MM.1S (cell line): Measurements from ENCODE around the gene MYOG.

Experiments used
- DNase-seq: peaks from one replicate; pipeline ENCODE4 v3.0.0-alpha.2; 2015
- H2AFZ ChIP-seq: fragments of 300-600 bp; sonication (generic); 2 replicates; pipeline ENCODE4 v1.6.0; 2016; ENCODE audit warnings: antibody characterized with exemption, low read length
- H3F3A ChIP-seq: fragments of 300-600 bp; sonication (generic); 2 replicates; pipeline ENCODE4 v1.6.1; 2016; ENCODE audit warnings: mild to moderate bottlenecking, antibody characterized with exemption, low read length, moderate library complexity, mixed read lengths; ENCODE audit not compliant: insufficient read depth
- H3K27ac ChIP-seq: fragments of 300-600 bp; sonication (generic); 2 replicates; pipeline ENCODE4 v1.5.1; 2016; ENCODE audit warnings: mild to moderate bottlenecking, low read length
- H3K27me3 ChIP-seq: fragments of 300-600 bp; sonication (generic); replicated peaks from 2 replicates; pipeline ENCODE4 v1.6.0; 2016; ENCODE audit warnings: low read length; ENCODE audit not compliant: insufficient read depth
- H3K36me3 ChIP-seq: fragments of 300-600 bp; sonication (generic); replicated peaks from 2 replicates; pipeline ENCODE4 v1.6.1; 2016; ENCODE audit warnings: mild to moderate bottlenecking, low read length, mixed read lengths; ENCODE audit not compliant: insufficient read depth
- H3K4me1 ChIP-seq: fragments of 300-600 bp; sonication (generic); 2 replicates; pipeline ENCODE4 v1.6.1; 2016; ENCODE audit warnings: low read length, mixed read lengths
- H3K4me2 ChIP-seq: fragments of 300-600 bp; sonication (generic); 2 replicates; pipeline ENCODE4 v1.6.0; 2016; ENCODE audit warnings: low read depth, low read length
- H3K4me3 ChIP-seq: fragments of 300-600 bp; sonication (generic); 2 replicates; pipeline ENCODE4 v1.5.1; 2016; ENCODE audit warnings: low read length, mixed read lengths
- H3K79me2 ChIP-seq: fragments of 300-600 bp; sonication (generic); 2 replicates; pipeline ENCODE4 v1.6.1; 2016; ENCODE audit warnings: mixed run types, low read length, mixed read lengths
- H3K9ac ChIP-seq: fragments of 300-600 bp; sonication (generic); 2 replicates; pipeline ENCODE4 v1.6.1; 2016; ENCODE audit warnings: low read length, mixed read lengths
- H3K9me2 ChIP-seq: fragments of 300-600 bp; sonication (generic); replicated peaks from 2 replicates; pipeline ENCODE4 v1.6.1; 2016; ENCODE audit warnings: mild to moderate bottlenecking, low read length, mixed read lengths; ENCODE audit not compliant: insufficient read depth
- H3K9me3 ChIP-seq: fragments of 300-600 bp; sonication (generic); replicated peaks from 2 replicates; pipeline ENCODE4 v1.6.1; 2016; ENCODE audit warnings: mild to moderate bottlenecking, low read length, mixed read lengths; ENCODE audit not compliant: insufficient read depth
- H4K20me1 ChIP-seq: fragments of 300-600 bp; sonication (generic); 2 replicates; pipeline ENCODE4 v1.6.1; 2016; ENCODE audit warnings: mild to moderate bottlenecking, low read length, moderate library complexity, mixed read lengths; ENCODE audit not compliant: insufficient read depth
- EZH2 ChIP-seq: fragments of 300-600 bp; sonication (generic); optimal IDR thresholded peaks from 2 replicates; pipeline ENCODE3; 2017; ENCODE audit warnings: low read depth, mild to moderate bottlenecking, antibody characterized with exemption, low read length, mixed read lengths
- EZH2phosphoT487 ChIP-seq: fragments of 300-600 bp; sonication (generic); IDR thresholded peaks from 2 replicates; pipeline ENCODE4 v1.6.1; 2018; ENCODE audit warnings: antibody characterized with exemption, low read length
- TF ChIP-seq, protein P1 (sequence below): fragments of 300-600 bp; sonication (generic); IDR thresholded peaks from 2 replicates; pipeline ENCODE4 v1.5.1; 2016; ENCODE audit warnings: antibody characterized with exemption, low read length, mixed read lengths

The MYOG gene

DNA sequence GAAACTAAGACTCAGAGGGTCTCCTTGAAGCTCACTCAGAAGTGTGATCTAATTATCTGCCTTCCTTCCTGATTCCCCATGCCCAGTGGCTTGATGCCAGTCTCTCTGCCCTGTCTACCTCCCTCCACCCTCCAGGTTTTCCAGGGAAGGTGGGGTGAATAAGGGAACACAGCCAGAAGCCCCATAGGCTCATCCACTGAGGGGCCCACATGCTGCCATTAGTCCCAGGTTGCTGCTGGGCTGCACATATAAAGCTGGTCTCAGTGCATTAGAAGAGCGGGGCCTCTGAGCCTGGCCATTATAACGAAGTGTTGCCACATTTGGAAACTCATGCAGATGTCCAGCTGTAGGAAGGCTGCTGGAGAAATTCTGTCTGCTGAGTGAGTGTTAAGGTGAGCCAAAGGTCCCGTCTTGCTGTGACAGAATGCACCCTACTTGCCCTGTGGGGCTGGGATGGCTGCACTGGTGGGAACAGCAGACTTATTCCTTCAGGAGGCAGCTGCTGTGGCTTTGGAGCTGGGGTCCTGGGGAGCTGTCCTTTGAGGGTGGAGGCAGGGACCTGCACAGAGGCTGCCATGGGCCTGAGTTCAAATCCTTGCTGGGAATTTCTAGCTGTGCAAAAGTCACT, 44.7 kb upstream of the MYOG start:
- H3K36me3 ChIP-seq = no peaks in the 10 kb centered on the region
- peaks cover 38% of the 10 kb centered on the region for H3K27me3 ChIP-seq
- H4K20me1 ChIP-seq = no peaks in the 10 kb centered on the region
- no peak overlapping the region for H3K4me2 ChIP-seq
- no peaks in the 10 kb centered on the region for H3F3A ChIP-seq
- H3K4me1 ChIP-seq = peaks cover 17% of the 10 kb centered on the region; the same call in 1 of the 2 replicates
- no peak overlapping the region for H2AFZ ChIP-seq
- no peaks in the 10 kb centered on the region for H3K79me2 ChIP-seq
- H3K9me3 ChIP-seq = no peaks in the 10 kb centered on the region
- no peak overlapping the region for H3K9ac ChIP-seq
- DNase-seq = no peak
- no peak overlapping the region for H3K4me3 ChIP-seq
- no peak overlapping the region for H3K27ac ChIP-seq
- H3K9me2 ChIP-seq = no peaks in the 10 kb centered on the region
- TF ChIP-seq, protein P1, sequence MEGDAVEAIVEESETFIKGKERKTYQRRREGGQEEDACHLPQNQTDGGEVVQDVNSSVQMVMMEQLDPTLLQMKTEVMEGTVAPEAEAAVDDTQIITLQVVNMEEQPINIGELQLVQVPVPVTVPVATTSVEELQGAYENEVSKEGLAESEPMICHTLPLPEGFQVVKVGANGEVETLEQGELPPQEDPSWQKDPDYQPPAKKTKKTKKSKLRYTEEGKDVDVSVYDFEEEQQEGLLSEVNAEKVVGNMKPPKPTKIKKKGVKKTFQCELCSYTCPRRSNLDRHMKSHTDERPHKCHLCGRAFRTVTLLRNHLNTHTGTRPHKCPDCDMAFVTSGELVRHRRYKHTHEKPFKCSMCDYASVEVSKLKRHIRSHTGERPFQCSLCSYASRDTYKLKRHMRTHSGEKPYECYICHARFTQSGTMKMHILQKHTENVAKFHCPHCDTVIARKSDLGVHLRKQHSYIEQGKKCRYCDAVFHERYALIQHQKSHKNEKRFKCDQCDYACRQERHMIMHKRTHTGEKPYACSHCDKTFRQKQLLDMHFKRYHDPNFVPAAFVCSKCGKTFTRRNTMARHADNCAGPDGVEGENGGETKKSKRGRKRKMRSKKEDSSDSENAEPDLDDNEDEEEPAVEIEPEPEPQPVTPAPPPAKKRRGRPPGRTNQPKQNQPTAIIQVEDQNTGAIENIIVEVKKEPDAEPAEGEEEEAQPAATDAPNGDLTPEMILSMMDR = no peak
- no peak for TF ChIP-seq EZH2phosphoT487
- TF ChIP-seq EZH2 = no peak

DNA sequence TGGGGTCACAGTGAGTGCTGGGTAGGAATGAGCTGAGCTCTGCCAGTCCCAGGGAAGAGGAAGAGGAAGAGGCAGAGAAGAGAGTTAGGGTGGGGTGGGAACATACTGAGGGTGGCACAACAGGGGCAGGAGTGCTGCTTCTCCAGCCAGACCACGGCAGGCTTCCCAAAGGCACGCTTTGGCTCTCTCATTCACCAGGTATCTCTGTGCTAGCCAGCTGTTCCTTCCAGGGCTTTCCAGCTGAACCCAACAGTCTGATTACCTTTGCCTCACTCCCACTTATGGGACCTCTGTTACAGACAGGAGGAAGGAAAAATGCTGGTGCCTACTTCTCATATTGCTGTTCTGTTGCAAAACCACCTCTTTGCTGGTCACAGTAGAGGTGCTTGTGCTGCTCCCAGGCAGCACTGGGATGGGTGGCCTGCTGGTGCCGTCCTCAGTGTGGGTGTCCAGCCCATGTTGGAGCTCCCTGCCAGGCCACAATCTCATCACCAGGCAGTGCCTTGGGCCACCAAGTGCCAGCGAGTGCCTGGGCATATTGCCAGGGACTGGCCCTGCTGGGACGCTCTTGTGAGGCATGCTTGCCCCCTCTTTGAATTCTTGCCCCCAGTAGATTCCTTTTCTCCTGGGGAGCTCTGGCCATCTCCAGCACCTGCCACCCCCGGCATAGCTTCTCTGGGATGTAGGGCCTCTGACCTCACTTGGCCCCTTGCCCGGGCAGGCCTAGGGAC, 43.9 kb upstream of the MYOG start:
- H3K9me3 ChIP-seq = no peaks in the 10 kb centered on the region
- no peaks in the 10 kb centered on the region for H3K36me3 ChIP-seq
- H3K4me1 ChIP-seq = peaks cover 17% of the 10 kb centered on the region; the same call in 1 of the 2 replicates
- DNase-seq = no peak
- no peak overlapping the region for H3K9ac ChIP-seq
- TF ChIP-seq EZH2 (no peak), EZH2phosphoT487 (no peak)
- TF ChIP-seq, protein P1 = no peak
- no peaks in the 10 kb centered on the region for H3K9me2 ChIP-seq
- H3K27ac ChIP-seq = no peak overlapping the region
- H3K27me3 ChIP-seq = peaks cover 40% of the 10 kb centered on the region
- no peak overlapping the region for H3K4me2 ChIP-seq
- no peaks in the 10 kb centered on the region for H3K79me2 ChIP-seq
- H4K20me1 ChIP-seq = no peaks in the 10 kb centered on the region
- H2AFZ ChIP-seq = no peak overlapping the region
- no peaks in the 10 kb centered on the region for H3F3A ChIP-seq
- no peak overlapping the region for H3K4me3 ChIP-seq

DNA sequence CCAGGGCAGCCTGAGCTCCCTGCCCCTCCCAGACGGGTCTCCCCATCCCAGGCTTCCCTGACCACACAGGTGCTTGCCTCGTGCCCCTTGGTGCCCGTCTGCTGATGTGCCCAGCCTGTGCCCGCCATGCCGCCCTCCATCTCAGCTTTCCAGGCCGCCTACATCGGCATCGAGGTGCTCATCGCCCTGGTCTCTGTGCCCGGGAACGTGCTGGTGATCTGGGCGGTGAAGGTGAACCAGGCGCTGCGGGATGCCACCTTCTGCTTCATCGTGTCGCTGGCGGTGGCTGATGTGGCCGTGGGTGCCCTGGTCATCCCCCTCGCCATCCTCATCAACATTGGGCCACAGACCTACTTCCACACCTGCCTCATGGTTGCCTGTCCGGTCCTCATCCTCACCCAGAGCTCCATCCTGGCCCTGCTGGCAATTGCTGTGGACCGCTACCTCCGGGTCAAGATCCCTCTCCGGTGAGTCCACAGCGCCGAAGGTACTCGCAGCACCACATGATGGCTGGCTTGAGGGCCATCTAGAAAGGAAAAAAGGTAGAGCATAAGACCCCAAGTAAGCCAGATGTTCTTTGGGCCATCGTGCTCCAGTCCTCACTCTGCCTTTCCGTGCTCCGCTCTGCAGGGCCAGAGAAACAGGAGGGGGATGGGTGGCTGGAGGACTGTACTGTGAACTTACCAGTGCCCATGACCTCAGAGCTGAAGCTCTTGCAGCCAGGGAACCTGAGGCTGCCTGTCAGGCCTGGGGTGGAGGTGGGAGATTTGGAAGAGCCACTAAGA, 43.1 kb upstream of the MYOG start:
- no peaks in the 10 kb centered on the region for H3K79me2 ChIP-seq
- TF ChIP-seq EZH2 (no peak), EZH2phosphoT487 (no peak)
- TF ChIP-seq, protein P1 = no peak
- no peak for DNase-seq
- peak overlapping the region; percentile 92; the same call in 1 of the 2 replicates for H2AFZ ChIP-seq
- H3K27me3 ChIP-seq = peaks cover 47% of the 10 kb centered on the region
- H3K9me3 ChIP-seq = no peaks in the 10 kb centered on the region
- peaks cover 17% of the 10 kb centered on the region; the same call in 1 of the 2 replicates for H3K4me1 ChIP-seq
- H3K4me2 ChIP-seq = peak overlapping the region; percentile 99
- no peaks in the 10 kb centered on the region for H3K36me3 ChIP-seq
- no peaks in the 10 kb centered on the region for H4K20me1 ChIP-seq
- no peak overlapping the region for H3K27ac ChIP-seq
- H3K9me2 ChIP-seq = no peaks in the 10 kb centered on the region
- no peaks in the 10 kb centered on the region for H3F3A ChIP-seq
- H3K9ac ChIP-seq = no peak overlapping the region
- H3K4me3 ChIP-seq = no peak overlapping the region; the same call in 1 of the 2 replicates
